Islet of Langerhans (tissue), 1 donor: ENCODE data around the gene CAPZB.

Source experiments
- FAIRE-seq: peaks from one replicate; lab custom pipeline; 2011; peaks lifted over from hg19 to GRCh38; lab: Jason Lieb, UNC

CAPZB gene

DNA sequence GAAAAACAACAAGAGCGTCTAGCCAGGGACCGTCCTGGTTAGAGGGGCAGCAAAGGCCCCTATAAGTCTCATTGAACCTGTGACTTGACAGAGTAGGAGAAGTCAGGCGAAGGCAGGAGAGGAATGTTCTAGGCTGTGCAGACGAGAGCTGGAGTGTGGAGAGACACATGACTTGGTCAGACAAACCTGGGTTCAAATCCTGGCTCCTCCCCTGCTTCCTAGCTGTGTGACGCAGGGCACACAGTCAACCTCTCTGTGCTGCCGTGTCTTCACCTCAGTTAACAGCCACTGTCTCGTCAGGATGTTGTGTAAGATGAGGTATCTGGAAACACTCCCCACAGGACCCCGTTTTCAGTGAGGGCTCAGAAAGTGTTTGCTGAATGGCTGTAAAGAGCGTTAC lies 157.6 kb downstream of the CAPZB start:
- no peak for FAIRE-seq

DNA sequence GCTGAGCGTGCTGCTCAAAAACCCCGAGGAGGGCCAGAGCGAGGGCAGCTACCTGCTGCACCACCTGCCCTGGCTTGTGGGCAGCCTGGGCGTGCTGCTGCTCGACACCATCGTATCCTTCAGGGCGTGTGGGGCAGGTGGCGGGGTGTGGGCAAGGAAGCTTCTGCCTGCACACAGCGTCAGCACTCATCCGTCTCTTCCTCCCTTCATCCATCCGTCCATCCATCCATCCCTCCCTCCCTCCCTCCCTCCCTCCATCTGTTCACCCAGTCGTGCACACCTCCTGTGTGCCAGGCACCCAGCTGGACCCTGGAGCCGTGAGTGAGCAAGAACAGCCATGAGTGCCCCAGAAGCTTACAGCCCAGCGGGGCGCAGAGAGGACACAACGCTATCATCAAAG lies 158.0 kb downstream of the CAPZB start:
- no peak for FAIRE-seq

DNA sequence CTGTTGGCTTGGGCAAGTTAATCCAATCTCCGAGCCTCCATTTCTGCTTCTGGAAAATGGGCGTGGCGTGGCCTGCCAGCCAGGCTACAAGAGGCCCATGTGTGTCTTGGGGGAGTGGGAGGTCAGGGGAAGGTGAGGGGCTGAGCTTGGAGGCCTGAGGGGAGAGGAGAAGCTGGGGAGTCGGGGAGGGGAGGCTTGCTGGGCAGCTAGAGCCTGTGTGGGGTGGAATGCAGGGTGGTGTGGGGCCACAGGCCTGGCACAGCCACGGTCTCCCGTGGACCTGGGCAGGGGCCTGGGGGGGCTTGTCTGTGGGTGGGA lies 158.6 kb downstream of the CAPZB start:
- no peak for FAIRE-seq

DNA sequence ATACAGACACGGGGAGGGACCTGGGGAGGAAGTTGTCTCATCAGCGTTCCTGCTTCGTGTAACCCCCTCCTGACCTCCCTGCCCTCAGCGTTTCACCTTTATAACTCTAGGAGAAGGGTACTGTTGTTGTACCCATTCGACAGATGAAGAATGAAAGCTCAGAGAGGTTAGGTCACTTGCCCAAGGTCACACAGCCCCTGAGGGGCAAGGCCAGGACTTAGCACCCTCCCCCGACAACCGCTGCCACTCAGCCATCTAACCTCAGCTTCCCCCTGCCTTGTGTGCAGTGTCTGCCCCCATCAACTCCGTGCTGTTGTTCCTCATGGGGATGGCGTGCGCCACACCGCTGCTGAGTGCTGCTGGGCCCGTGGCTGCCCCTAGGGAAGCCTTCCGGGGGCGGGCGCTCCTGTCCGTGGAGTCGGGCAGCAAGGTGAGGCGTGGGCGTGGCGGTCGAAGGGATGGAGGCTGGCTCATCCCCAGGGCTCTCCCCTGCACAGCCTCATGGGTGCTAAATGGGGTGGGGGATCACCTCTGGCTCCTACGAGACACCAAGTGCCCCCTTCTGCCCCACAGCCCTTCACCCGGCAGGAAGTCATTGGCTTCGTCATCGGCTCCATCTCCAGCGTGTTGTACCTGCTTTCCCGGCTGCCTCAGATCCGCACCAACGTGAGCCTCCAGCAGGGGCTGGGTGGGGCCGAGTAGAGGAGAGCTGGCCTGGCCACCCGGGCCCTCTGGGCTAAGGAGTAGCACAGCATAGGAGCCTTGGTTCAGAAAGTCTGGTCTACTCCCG lies 159.2 kb downstream of the CAPZB start:
- no peak for FAIRE-seq

DNA sequence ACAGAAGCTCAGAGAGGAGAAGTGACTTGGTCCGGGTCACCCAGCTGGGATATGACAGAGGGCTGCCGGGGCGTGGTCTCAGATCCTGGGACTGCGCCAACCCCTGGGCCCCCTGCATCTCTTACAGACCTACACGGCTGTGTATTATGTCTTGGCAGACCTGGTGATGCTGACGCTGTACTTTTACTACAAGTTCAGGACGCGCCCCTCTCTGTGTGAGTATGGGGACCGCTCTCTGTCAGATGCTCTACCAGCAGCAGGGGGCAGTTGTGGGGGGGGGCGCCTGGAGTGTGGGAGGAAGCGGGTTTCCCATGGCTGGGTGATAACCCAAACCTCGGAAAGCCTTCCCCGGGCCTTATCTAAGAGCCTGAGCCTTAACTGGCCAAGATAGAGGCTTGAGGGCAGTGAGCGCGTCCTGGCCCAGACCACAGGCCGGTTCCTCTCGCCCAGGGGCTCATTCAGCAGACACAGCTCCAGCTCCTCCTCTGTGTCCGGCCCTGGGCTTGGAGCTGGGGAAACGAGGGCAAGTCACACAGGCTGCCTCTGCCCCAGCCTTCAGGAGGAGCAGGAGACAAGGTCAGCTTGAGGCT lies 159.9 kb downstream of the CAPZB start:
- no peak for FAIRE-seq

DNA sequence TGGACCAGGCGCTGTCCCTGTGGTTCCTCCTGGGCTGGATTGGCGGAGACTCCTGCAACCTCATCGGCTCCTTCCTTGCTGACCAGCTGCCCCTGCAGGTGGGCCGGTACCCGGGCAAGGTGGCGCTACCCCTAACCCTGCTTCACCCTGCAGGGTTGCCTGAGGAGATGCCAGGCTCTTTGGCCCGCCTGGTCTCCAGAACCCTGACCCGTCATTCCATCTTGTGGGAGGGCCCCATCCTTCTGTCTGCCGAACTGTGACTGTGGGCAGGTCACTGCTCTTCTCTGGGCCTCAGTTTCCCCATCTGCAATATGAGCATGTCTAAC lies 160.7 kb downstream of the CAPZB start:
- FAIRE-seq = no peak

DNA sequence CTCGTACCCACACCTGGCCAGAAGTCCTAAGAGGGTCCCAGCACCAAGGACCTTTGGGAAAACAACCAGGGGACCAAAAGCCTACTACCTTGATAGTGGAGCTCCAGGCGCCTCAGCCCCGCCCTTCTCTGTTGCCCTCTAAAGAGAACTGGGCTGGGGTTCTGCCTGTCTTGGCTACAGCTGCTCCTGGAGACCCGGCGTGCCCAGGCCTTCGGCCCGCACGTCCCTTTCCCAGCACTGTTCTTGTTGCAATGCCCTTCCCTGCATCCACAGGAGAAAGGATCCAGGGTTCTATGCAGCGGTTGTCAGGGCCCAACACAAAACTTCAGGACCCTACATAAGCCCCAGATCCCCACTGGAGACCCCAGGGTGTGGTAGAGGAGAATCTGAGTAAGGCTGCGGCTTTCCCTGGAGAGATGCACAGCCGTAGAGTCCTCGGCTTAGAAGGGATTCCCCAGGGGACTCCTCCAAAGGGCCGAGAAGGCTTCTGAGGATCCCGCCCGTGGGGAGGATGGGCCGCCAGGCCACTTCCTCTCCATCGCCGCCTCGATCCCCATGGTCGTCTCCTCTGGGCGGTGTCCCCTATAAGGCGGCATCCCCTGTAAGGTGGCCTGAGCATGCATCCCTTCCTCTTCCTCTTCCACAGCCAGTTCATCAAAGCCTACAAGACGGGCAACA lies 161.2 kb downstream of the CAPZB start:
- FAIRE-seq = no peak

DNA sequence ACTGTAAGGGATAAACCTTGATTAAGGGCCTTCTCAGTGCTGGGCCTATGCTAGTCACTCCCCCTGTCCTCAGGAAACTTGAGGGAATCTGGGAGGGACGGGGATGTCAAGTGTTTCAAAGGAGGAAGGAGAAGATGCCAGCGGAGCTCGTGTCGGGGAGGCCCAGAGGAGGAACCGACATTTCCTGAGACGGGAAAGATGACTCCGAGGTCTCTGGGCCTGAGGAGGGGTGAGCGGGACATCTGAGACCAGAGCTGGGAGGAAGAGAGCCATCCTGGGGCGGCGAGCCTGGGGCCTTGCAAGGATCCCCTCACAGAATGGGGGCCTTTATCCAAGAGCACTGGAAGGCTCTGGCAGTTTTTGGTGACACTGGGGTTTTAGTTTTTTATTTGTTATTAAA lies 162.9 kb downstream of the CAPZB start:
- FAIRE-seq = no peak

DNA sequence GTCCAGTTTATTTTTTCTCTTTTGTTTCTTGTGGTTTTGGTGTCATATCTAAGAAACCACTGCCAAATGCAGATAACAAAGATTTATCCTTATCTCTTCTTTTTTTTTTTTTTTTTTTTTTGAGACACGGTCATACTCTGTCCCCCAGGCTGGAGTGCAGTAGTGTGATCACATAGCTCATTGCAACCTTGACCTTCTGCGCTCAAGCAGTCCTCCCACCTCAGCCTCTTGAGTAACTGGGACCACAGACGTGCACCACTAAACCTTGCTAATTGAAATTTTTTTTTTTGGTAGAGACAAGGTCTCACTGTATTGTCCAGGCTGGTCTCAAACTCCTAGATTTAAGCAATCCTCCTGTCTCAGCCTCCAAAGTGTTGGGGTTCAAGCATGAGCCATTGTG lies 164.3 kb downstream of the CAPZB start:
- no peak for FAIRE-seq

DNA sequence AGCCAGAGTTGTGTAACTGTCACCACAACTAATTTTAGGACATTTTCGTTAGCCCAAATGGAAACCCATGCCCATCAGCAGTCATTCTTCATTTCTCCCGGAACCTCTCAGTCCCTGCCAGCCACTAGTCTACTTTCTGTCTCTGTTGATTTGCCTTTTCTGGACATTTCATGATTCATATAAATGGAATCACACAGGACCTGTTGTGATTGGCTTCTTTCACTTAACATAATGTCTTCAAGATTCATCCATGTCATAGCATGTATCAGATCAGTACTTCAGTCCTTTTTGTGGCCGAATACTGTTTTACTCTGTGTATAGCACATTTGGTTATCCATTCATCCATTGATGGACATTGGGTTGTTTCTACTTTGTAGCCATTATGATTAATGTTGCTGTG lies 166.1 kb downstream of the CAPZB start:
- no peak for FAIRE-seq

DNA sequence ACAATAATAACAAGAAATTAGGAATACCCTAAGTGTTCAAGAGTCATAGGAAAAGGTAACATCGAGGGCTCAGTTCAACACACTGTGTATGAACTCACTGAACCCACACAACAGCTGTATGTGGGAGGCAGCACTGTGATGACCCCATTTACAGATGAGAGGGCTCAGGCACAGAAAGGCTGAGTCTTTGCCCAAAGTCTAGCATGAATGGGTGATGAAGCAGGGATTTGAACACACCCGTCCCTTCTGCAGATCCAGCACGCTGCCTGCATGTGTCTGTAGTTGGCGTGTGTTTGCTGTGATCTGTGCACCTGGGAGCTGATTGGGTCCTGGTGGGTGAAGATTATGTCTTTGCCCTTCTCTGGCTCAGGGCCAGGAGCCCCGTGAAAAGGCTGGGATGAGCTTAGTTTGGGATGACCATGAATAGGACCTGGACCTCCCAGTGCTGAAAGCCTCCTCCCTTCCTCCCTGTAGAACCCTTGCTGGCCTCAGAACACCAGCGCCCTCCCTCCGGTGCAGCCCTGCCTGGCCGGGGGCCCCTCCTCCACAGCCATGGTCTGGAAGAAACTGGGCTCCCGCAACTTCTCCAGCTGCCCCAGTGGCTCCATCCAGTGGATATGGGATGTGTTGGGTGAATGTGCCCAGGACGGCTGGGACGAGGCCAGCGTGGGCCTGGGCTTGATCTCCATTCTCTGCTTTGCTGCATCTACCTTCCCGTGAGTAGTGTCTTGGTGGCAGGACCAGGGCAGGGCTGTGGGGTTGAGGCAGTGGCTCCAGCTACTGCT lies 168.0 kb downstream of the CAPZB start:
- FAIRE-seq = no peak

DNA sequence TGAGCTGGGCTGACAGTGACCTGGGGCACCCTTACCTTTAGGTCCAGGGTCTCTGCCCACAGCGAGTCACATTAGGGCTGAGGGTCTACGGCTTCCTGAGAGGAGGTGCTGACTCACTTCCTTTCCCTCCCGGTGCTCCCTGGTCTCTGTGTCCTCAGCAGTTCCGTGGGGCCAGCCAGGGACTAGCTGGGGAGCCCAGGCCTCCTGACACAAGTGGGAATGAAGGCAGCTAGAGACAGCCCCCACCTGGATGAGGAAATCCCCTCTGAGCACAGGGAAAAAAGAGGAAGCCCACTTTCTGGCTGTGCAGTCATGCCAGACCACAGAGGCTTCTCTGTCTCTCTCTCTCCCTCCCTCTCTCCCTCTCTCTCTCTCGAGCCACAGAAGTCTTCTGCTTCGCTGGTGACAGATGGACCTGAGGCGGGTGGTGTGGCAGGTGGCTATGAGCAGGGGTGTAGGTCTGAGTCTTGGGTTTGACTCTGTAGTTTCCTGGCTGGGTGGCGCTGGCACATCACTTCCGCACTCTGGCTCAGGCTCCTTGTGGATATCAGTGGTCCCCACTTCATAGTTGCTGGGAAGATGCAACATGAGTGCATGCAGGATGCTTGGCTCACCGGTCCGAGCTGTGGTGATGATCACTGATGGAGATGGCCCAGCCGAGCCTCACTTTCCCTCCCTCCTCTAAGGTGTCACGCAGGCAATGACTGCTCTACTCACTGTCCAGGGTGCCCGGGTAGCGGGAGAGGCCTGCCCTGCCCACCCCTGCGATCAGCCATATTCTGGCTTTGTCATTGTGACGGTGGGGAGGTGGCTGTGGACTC lies 169.8 kb downstream of the CAPZB start:
- FAIRE-seq = no peak

DNA sequence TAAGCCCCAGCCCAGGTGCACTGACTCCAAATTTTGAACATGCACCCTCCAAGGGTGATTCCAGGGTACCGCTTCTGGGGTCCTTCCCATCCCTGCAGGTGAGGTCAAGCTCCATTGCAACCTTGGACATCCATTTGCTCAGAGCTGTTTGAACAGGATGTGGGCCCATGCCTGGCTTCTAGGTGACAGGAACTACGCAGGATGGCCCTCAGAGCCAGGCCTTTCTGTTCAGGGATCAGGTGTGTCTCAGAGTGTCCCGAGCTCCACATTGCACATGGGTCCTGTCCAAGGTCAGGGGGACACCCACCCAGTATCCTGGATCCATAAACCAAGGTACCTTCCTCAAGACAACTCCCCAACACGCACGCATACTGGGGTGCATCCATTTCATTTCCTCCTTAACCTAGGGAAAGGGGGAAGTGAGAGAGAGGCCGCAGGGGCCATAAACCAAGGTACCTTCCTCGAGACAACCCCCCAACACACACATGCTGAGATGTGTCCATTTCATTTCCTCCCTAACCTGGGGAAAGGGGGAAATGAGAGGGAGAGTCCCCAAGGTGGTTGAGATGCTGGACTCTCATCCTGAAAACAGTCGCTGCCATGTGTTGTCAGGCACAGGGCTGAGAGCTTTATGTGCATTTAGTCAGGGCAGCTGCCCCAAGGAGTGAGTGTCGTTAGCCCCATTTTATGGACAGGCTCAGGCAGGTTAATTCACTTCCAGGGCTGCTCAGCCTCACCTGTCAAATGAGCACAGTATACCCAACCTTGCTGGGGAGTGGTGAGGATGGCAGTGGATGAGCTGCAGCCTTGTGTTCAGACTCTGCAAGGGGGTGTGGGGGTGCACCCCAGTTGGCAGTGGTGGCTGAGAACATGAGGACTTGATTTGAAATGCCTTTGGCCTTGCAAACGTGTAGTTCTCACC lies 171.1 kb downstream of the CAPZB start:
- FAIRE-seq = no peak

DNA sequence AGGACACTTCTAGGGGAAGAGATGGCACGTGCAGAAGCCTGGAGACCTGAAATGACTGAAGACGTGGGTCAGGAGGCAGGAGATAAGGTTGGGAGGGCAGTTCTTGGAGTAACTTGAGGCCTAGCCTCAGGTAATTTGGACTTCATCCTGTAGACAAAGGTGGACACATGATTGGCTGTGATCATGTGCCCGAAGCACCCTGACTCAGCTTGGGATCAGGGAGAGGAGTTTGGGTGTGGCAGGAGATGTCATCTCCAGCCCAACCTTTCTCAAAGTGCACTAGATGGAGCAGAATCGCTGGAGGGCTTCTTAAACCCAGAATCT lies 171.7 kb downstream of the CAPZB start:
- no peak for FAIRE-seq

DNA sequence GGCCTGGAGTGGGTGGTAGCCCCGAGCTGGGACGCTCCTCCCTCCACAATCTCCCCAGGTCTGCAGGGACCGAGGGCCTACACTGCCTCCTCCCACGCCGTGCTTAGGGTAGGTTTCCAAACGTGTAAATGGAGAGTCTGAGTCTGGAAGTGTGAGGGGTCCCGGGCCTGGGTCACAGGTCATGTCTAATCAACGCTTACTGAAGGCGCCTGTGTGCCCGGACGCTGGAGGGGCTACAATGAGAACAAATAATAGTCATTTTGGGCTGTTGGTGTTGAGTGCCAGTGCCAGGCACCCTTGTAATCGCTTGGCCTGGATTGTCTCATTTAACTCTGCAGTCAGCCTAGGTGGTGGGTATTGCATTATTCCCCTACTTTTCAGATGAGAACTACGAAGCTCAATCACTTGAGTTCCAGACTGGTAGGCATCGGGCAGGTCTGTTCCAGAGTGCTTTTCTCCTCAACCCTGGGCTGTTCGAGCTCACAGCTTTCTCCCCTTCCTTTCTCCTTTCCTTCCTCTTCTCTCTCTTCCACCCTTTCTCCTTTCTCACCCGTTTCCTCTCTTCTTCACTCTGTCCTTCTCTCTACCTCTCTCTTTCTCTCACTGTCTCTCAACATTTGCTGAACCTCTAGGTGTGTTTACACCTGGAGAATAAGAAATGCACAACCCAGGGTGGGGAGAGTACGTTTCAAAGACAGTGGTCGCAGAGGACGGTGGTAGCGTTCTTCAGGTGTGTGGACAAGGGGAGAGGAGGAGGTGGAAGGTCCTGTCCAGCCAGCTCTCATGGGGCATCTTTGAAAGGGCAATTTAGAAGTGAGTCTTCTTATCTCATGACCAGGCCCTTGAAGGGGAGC lies 172.3 kb downstream of the CAPZB start:
- no peak for FAIRE-seq

DNA sequence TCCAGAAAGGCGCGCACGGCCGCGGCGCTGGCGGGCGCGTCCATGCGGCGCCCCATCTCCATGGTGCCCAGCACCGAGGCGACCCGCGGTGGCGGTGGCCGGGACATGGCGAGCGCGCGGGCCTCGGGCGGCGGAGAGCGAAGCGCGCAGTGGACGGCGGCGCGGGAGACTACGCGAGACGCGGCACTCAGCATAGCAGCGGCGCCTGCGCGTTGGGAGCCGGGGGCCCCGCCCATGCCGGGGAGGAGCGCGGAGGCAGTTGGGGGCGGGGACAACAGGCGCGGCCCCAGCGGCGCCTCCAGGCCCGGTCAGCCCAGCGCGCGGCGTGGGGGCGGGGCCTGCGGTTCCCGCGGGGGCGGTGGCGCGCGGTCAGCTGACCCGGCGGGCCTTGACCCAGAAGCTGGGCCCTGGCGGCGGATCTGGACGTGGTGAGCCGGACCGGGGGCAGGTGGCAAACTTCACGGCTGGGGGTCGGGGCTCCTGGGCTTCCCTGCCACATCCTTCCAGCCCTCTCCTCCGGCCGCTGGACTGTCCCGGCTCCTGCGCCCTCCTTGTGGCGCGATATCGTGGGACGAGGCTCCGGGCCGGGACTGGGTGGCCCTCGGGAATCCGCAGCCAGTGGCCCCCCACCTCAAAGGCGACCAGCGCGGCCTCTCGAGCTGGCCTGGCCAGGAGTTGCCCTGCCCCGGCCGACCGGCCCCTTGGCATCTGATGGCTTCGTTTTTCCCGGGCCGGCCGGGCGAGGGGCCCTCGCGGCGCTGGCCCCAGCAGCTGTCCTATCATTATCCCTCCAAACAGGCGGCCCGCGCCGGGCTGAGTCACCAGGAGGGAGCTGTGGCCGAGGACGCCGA lies 173.2 kb downstream of the CAPZB start, which contains the start of the genes AKR7A2 and SLC66A1:
AKR7A2 (minus strand) TSS at position 214 of the 851 bp plus-strand sequence; CDS start at position 194, 20 bp downstream.
SLC66A1 (plus strand) TSS at position 396 of the 851 bp plus-strand sequence. CDS start 5,352 bp downstream, outside the sequence.
- no peak for FAIRE-seq

DNA sequence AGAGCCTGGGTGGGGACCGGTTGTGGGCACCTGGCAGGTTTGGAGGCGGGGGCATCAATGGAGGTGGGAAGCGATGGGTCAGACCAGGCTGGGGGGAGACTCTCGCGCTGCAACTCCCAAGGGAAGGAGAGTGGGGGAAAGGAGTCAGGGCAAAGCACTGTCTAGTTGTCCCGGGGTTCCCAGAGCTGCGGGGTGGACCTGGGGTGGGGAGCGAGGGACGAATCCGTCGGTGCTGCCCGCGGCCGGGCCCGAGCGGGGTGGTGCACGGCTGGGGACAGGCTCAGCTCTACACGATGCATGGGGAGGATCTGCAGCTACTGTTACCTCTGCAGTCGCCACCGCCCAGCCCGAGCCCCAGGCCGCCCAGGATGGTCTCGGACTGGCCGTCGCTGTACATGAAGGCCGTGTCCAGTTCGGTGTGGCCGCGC lies 173.8 kb downstream of the CAPZB start:
- FAIRE-seq = no peak

DNA sequence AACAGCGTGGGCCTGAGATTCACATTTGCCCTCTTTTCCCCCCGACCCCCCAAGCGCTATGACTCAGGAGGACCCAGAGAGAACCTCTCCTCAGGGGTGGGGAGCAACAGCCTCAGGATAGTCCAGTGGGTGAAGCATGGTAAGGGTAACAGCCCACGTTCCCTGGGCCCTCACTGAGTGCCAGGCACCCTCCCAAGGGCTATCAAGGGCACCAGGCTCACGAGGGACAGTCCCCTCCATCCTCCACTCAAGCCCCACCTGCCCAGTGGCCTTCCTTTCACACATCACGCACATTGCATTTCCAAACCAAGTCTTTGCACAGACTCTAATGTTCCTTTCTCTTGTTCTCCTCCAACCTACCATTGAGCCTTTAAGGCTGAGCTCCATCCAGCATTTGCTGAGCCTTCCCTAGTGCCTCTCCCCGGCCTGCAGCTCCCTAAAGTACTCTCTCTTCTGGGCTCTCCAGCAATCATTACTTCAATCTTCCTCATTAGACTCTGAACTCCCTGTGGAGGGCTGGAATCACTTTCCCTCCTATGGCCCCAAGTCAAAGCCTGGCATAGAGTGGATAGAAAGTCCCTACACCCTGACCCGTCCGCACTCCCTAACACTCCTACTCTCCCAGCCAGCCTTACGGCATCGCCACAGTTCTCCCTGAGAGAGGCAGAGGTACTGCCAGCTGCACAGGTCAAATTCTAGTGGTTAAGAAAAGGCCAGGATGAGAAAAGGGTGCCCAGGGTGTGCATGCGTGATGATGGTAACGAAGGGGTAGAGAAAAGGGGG lies 174.4 kb downstream of the CAPZB start:
- FAIRE-seq = no peak
